H7 (cell line): ENCODE results near the gene CAVIN2. TPM values are rescaled to one million over a fixed set of nuclear protein-coding genes. Genes with fewer than 3 reads are reported as not detected.

Experiments used
- DNase-seq: peaks from one replicate; pipeline ENCODE4 v3.0.0; 2012
- H3K27me3 ChIP-seq: 2 replicates; pipeline ENCODE4 v1.6.0; 2011; ENCODE audit warnings: mild to moderate bottlenecking, low read length; ENCODE audit not compliant: control insufficient read depth, insufficient read depth
- H3K36me3 ChIP-seq: replicated peaks from 2 replicates; pipeline ENCODE4 v1.5.1; 2011; ENCODE audit warnings: low read length; ENCODE audit not compliant: control insufficient read depth, insufficient read depth
- H3K4me3 ChIP-seq: 2 replicates; pipeline ENCODE4 v1.5.1; 2011; ENCODE audit warnings: low read depth, mild to moderate bottlenecking, control low read depth, low read length, moderate library complexity; ENCODE audit not compliant: insufficient read depth
- total RNA-seq: library from RNA; depleted of rRNA; stranded (reverse); fragments of >200 nt; shearing (Covaris generic); gene quantifications from 2 replicates; pipeline ENCODE4 v1.2.3, GENCODE V29; 2014

CAVIN2 gene
- total RNA-seq, 1 experiment from 2014 or later, result 0.03 TPM

GRCh38 chr2:191836853-191837769 lies 9.8 kb downstream of the CAVIN2 start:
- H3K4me3 ChIP-seq, result no peak overlapping the region
- H3K27me3 ChIP-seq, result no peaks in the 10 kb centered on the region
- DNase-seq, result no peak
- H3K36me3 ChIP-seq, result no peaks in the 10 kb centered on the region

- no peaks in the 10 kb centered on the region for H3K36me3 ChIP-seq
- DNase-seq, result no peak
- H3K27me3 ChIP-seq, result no peaks in the 10 kb centered on the region
- no peak overlapping the region for H3K4me3 ChIP-seq
Measured at GRCh38 chr2:191836471-191836852, 10.4 kb downstream of the CAVIN2 start.

- no peaks in the 10 kb centered on the region for H3K27me3 ChIP-seq
- peak; percentile 52 for DNase-seq
- H3K36me3 ChIP-seq, result no peaks in the 10 kb centered on the region
- no peak overlapping the region for H3K4me3 ChIP-seq
Measured at GRCh38 chr2:191835539-191836350, 11.1 kb downstream of the CAVIN2 start.

GRCh38 chr2:191835100-191835499 lies 11.8 kb downstream of the CAVIN2 start:
- Histone ChIP-seq H3K27me3 (no peaks in the 10 kb centered on the region), H3K36me3 (no peaks in the 10 kb centered on the region), H3K4me3 (no peak overlapping the region)
- no peak for DNase-seq

- no peaks in the 10 kb centered on the region for H3K27me3 ChIP-seq
- no peak for DNase-seq
- H3K4me3 ChIP-seq, result no peak overlapping the region
- no peaks in the 10 kb centered on the region for H3K36me3 ChIP-seq
Measured at GRCh38 chr2:191833356-191833755, 13.5 kb downstream of the CAVIN2 start.

GRCh38 chr2:191832668-191833067 lies 14.2 kb downstream of the CAVIN2 start:
- H3K4me3 ChIP-seq, result no peak overlapping the region
- no peak for DNase-seq
- H3K27me3 ChIP-seq, result no peaks in the 10 kb centered on the region
- no peaks in the 10 kb centered on the region for H3K36me3 ChIP-seq

- Histone ChIP-seq H3K4me3 (no peak overlapping the region), H3K27me3 (no peaks in the 10 kb centered on the region), H3K36me3 (no peaks in the 10 kb centered on the region)
- peak; percentile 40 for DNase-seq
Measured at GRCh38 chr2:191831410-191831994, 15.4 kb downstream of the CAVIN2 start.

GRCh38 chr2:191824398-191824797 lies 22.5 kb downstream of the CAVIN2 start:
- no peak for DNase-seq
- H3K27me3 ChIP-seq, result no peaks in the 10 kb centered on the region
- no peak overlapping the region for H3K4me3 ChIP-seq
- H3K36me3 ChIP-seq, result no peaks in the 10 kb centered on the region

GRCh38 chr2:191821078-191821477 lies 25.8 kb downstream of the CAVIN2 start:
- no peak for DNase-seq
- no peaks in the 10 kb centered on the region for H3K27me3 ChIP-seq
- H3K4me3 ChIP-seq, result no peak overlapping the region
- no peaks in the 10 kb centered on the region for H3K36me3 ChIP-seq

GRCh38 chr2:191818725-191819350 lies 28.1 kb downstream of the CAVIN2 start:
- no peaks in the 10 kb centered on the region for H3K36me3 ChIP-seq
- no peak overlapping the region for H3K4me3 ChIP-seq
- no peaks in the 10 kb centered on the region for H3K27me3 ChIP-seq
- no peak for DNase-seq

GRCh38 chr2:191818133-191818532 lies 28.8 kb downstream of the CAVIN2 start:
- Histone ChIP-seq H3K27me3 (no peaks in the 10 kb centered on the region), H3K36me3 (no peaks in the 10 kb centered on the region), H3K4me3 (no peak overlapping the region)
- no peak for DNase-seq

- Histone ChIP-seq H3K4me3 (no peak overlapping the region), H3K36me3 (no peaks in the 10 kb centered on the region), H3K27me3 (no peaks in the 10 kb centered on the region)
- DNase-seq, result no peak
Measured at GRCh38 chr2:191815010-191815409, 31.9 kb downstream of the CAVIN2 start.

- no peak for DNase-seq
- Histone ChIP-seq H3K4me3 (no peak overlapping the region), H3K27me3 (no peaks in the 10 kb centered on the region), H3K36me3 (no peaks in the 10 kb centered on the region)
Measured at GRCh38 chr2:191813943-191814342, 32.9 kb downstream of the CAVIN2 start.

- Histone ChIP-seq H3K4me3 (no peak overlapping the region), H3K36me3 (no peaks in the 10 kb centered on the region), H3K27me3 (no peaks in the 10 kb centered on the region)
- DNase-seq, result peak; percentile 22
Measured at GRCh38 chr2:191811807-191812602, 34.9 kb downstream of the CAVIN2 start.
